ENCODE results near the gene FABP1. TPM values are rescaled to one million over a fixed set of nuclear protein-coding genes. Genes with fewer than 3 reads are reported as not detected.

The FABP1 gene
- total RNA-seq, 1 donor from 2014 or later, result 28.2 TPM

DNA sequence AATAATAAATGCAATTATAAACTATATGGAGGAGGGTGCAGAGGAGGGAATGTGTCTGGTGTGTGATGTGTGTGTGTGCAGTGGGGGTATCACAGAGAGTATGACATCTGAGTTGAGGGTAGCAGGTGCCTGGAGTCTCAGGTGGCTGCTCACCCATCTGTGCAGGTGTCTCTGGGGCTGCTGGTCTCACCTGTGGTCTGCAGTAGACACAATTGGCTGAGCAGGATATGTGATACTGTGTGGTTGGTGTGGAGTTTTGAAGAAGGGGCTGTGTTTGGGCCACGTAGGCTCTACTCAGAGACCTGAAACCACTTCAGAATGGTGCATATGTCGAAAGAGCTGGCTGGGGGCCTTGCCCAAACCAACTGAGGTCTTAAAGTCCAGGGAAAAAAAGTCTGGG is 17.0 kb downstream of the FABP1 start:
- Mint-ChIP-seq H3K9me3 (no peaks in the 10 kb centered on the region), H3K4me3 (no peak overlapping the region), H3K36me3 (no peaks in the 10 kb centered on the region), H3K27me3 (peaks cover 6% of the 10 kb centered on the region), H3K4me1 (ENCODE audit: unreplicated experiment) (peaks cover 6% of the 10 kb centered on the region), H3K27ac (no peak overlapping the region)
- no peak for DNase-seq (ENCODE audit: extremely low spot score, unreplicated experiment)
- TF ChIP-seq, protein P1, sequence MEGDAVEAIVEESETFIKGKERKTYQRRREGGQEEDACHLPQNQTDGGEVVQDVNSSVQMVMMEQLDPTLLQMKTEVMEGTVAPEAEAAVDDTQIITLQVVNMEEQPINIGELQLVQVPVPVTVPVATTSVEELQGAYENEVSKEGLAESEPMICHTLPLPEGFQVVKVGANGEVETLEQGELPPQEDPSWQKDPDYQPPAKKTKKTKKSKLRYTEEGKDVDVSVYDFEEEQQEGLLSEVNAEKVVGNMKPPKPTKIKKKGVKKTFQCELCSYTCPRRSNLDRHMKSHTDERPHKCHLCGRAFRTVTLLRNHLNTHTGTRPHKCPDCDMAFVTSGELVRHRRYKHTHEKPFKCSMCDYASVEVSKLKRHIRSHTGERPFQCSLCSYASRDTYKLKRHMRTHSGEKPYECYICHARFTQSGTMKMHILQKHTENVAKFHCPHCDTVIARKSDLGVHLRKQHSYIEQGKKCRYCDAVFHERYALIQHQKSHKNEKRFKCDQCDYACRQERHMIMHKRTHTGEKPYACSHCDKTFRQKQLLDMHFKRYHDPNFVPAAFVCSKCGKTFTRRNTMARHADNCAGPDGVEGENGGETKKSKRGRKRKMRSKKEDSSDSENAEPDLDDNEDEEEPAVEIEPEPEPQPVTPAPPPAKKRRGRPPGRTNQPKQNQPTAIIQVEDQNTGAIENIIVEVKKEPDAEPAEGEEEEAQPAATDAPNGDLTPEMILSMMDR (conservative IDR thresholded peaks at IDR 0.05), result no peak

DNA sequence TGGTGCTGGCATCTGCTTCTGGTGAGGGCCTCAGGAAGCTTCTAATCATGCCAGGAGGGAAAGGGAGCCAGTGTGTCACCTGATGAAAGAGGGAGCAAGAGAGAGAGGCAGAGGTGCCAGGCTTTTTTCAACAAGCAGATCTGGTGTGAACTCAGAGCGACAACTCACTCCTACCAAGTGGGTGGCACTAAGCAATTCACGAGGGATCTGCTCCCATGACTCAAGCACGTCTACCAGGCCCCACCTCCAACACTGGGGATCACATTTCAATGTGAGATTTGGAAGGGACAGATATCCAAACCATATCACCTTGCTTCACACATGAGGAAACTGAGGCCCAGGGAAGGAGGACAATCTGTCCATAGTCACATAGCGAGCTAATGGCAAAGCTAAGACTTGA is 19.1 kb downstream of the FABP1 start:
- Mint-ChIP-seq H3K27ac (no peak overlapping the region), H3K36me3 (no peaks in the 10 kb centered on the region), H3K4me3 (no peak overlapping the region), H3K9me3 (no peaks in the 10 kb centered on the region), H3K27me3 (peaks cover 3% of the 10 kb centered on the region), H3K4me1 (ENCODE audit: unreplicated experiment) (no peaks in the 10 kb centered on the region)
- TF ChIP-seq, protein P1 (conservative IDR thresholded peaks at IDR 0.05), result no peak
- DNase-seq (ENCODE audit: extremely low spot score, unreplicated experiment), result no peak

DNA sequence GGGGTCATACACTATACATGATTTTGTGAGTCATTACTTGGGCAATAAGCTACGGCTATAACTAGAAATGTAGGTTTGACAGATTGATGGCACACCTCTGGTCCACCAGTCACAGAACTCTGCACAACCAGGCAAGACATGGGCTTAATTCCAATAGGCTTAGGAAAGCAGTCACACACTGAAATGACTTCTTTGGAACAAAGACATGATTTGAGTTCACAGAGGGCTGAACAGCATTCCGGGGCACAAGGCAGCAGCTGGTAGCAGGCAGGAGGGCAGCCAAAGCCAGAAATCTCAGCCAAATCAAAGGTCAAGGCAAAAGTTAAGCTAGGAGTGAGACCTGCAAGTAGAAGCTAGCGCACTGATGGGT is 27.4 kb downstream of the FABP1 start:
- TF ChIP-seq, protein P1 (conservative IDR thresholded peaks at IDR 0.05), result no peak
- no peak overlapping the region for H3K27ac Mint-ChIP-seq
- no peaks in the 10 kb centered on the region for H3K36me3 Mint-ChIP-seq
- DNase-seq (ENCODE audit: extremely low spot score, unreplicated experiment), result no peak
- no peaks in the 10 kb centered on the region for H3K9me3 Mint-ChIP-seq
- peaks cover 12% of the 10 kb centered on the region for H3K27me3 Mint-ChIP-seq
- H3K4me3 Mint-ChIP-seq, result no peak overlapping the region
- no peaks in the 10 kb centered on the region for H3K4me1 Mint-ChIP-seq (ENCODE audit: unreplicated experiment)

DNA sequence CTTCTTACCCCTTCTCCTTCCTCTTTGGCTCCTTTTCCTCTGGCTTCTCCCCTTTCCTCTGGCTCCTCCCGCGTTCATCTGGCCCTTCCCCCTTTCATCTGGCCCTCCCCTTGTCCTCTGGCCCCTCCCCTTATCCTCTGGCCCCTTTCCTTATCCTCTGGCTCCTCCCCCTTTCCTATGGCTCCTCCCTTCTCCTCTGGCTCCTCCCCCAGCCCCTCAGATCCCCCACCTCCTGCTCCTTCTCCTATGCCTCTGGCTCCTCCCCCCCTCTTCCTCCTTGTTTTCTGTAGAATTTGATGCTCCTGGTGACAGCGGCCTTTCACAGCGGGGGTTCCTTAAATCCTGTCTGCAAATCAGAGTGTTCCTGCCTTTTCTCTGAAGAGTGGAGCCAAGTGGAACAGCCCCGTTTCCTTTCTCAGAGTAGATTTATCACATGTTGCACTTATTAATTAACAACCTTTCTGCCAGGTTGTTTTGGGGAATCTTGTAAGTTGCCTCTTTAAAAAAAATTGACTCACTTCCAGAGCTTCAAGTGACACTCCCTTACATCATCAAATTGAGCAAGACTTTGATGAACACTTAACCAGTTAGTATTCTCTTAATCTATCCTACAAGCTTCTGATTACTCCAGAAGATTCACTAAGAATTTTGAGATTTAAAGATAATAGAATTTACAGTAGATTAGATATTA is 27.9 kb downstream of the FABP1 start:
- Mint-ChIP-seq H3K27ac (no peak overlapping the region), H3K27me3 (peaks cover 14% of the 10 kb centered on the region), H3K9me3 (no peaks in the 10 kb centered on the region), H3K36me3 (no peaks in the 10 kb centered on the region), H3K4me3 (no peak overlapping the region), H3K4me1 (ENCODE audit: unreplicated experiment) (no peaks in the 10 kb centered on the region)
- DNase-seq (ENCODE audit: extremely low spot score, unreplicated experiment), result no peak
- TF ChIP-seq, protein P1 (conservative IDR thresholded peaks at IDR 0.05), result no peak

DNA sequence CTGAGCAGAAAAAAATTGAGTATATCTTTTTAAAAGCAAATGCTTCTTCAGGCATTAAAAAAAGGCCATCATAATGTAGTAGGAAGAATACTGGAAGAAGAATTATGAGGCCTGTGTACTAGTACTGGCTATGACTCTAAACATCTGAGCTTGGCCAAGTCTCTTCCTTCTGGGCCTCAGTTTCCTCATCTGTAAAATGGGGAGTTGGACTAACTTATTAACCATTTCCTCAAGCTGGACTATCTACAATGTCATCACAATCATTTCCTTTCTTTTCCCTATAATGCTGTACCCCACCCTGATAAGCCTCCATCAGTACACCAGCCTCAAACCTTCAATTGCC is 29.3 kb downstream of the FABP1 start:
- H3K9me3 Mint-ChIP-seq, result no peaks in the 10 kb centered on the region

More for the DNA sequence above, 29.3 kb downstream of the FABP1 start:
- no peaks in the 10 kb centered on the region for H3K4me1 Mint-ChIP-seq (ENCODE audit: unreplicated experiment)
- TF ChIP-seq, protein P1 (conservative IDR thresholded peaks at IDR 0.05), result no peak
- peaks cover 15% of the 10 kb centered on the region for H3K27me3 Mint-ChIP-seq
- H3K27ac Mint-ChIP-seq, result no peak overlapping the region
- no peaks in the 10 kb centered on the region for H3K36me3 Mint-ChIP-seq
- DNase-seq (ENCODE audit: extremely low spot score, unreplicated experiment), result no peak
- H3K4me3 Mint-ChIP-seq, result no peak overlapping the region
